Hematopoietic multipotent progenitor cell treated with erythropoietin and hydrocortisone succinate and interleukin-3 and kit ligand, for 8 days (in vitro differentiated cells): ENCODE results near the gene PHACTR2.
A peak's percentile ranks its signal among the peaks of the same experiment; 100 is the strongest.

ENCODE experiments used
- DNase-seq: peaks from one replicate; pipeline ENCODE4 v3.0.0-alpha.2; 2015

PHACTR2 gene

DNA sequence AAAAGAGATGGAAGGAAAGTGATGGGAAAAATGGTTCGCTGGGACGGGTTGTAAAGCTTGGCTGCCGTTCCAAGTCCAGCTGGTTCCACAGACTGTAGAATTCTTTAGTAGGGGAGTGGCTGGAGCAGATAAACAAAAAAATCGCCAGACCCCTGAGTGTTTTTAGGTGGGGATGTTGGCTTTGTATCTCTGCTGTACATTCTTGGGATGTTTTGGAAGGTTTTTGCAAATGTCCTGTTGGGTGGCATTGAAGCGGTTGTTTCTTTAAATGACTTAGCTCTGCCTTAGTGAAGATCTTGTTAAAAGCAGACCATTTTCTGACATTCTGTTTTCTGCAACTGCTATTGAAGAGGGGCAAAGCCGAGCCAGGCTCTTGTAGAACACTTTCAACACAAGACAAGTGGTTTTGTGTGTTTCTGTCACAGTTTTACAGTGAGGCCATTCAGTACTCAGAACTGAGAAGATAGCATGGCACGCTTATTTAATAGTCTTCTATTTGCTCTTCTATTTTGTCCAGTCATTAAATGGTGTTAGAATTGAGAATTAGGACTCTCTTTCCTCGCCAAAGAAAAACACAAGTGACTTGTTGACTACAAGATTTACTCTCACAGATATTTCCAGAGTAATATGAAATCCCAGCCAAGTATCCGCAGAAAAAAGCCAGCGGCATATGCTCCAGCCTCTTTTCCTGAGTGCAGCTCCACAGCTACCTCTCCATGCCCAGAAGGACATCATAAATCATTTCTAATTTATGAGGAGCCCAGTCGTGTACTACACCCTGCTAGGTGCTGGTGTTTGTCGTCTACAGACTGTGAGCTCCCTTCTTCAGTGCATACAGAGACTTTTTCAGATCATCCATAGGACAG is 65.8 kb downstream of the PHACTR2 start:
- no peak for DNase-seq

DNA sequence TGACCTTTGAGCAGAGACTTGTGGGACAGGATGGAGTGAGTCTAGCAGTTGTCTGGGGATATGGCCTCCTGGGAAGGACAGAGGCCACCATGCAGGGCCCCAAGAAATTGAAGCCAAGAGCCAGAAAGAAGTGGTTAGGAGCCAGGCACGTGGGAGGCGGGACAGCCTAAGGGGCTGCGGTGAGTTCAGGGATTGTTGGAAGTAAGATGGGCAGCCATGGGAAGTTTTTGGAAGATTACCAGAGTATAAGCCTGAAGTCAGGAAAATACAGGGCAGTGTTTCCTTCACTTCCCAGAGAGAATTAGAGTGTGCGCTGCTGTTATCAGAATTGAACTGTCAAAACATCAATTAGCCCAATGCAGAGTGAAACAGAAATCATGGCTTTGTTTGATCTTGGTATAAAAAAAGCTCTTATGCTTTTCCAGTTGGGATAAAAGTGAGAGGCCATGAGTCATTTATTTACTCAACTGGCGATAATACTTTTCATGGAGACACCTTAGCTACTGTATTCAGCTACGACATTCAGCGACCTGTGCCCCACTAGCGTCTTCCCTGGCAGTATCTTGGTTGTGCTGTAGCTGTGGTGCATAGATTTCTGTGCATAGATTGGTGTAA is 66.9 kb downstream of the PHACTR2 start:
- no peak for DNase-seq

DNA sequence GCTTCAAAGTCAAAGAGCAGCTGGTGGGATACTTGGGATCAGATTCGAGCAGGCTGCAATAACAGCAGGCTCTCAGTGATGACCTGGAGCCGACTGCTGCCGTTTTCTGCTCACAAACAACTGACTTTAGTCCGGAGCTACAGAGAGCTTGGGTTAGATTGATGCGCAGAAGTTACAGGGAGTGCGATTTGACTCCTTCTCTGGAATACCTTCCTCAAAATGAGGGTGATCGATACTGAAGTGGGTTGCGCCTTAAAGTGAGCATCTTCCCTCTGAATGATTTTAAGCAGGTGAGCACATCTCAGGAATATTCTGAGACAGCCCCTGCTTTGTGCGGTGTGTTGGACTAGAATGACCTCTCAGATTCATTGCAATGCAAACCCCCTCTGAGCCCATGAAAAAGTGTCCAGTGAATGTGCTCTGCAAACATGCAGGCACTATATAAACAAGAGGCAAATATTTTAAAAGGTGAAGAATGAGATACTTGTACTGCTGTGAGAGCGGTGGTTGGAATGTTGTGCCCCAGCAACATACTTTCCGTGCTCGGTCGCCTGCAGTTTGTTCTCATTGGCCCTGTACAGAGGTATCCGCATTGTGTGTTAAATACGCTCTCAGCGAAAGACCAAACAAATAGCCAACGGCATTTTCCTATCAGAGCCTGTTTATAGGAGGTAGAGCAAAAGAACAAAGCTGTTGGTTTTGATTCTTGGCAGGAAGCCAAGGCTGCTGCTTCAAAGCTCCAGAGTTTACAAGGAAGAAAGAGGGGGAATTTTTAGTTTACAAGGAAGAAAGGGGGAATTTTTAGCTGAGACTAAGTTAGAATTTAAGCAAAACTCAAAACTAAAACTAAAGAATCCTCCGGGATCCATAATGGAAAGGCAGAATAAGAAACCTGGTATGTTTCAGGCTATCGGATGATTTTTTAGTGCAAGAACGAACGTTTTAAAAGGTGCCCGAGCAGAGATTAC is 67.7 kb downstream of the PHACTR2 start:
- DNase-seq: peak; percentile 20

- no peak for DNase-seq
These were observed 68.7 kb downstream of the PHACTR2 start for GRCh38 chr6:143746202-143747119.

- peak; percentile 12 for DNase-seq
These were observed 69.6 kb downstream of the PHACTR2 start for GRCh38 chr6:143747347-143747842.

DNA sequence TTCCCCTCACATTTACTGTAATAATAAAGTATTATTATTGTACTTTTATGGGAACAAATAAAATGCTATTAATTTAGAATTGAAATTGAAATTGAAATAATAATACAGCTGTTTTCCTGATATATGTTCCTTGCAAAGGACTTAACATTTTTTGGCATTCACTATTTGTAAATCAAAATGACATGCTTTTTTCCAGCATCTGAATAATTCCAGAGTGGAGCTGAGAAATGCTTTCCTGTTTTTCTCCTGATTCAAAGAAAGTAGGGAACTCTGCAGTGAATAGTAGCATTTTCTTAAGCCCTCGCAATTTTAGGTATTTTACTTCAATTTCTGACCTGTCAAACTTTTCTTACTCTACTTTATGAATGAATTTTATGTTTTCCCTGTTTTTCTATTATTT is 72.1 kb downstream of the PHACTR2 start:
- DNase-seq: no peak

- DNase-seq: no peak
These were observed 73.1 kb downstream of the PHACTR2 start for GRCh38 chr6:143750877-143751276.

GRCh38 chr6:143752459-143752858 is 74.7 kb downstream of the PHACTR2 start:
- DNase-seq: no peak

- DNase-seq: no peak
These were observed 75.9 kb downstream of the PHACTR2 start for GRCh38 chr6:143753678-143754077.

- DNase-seq: no peak
These were observed 76.4 kb downstream of the PHACTR2 start for GRCh38 chr6:143754204-143754603.

DNA sequence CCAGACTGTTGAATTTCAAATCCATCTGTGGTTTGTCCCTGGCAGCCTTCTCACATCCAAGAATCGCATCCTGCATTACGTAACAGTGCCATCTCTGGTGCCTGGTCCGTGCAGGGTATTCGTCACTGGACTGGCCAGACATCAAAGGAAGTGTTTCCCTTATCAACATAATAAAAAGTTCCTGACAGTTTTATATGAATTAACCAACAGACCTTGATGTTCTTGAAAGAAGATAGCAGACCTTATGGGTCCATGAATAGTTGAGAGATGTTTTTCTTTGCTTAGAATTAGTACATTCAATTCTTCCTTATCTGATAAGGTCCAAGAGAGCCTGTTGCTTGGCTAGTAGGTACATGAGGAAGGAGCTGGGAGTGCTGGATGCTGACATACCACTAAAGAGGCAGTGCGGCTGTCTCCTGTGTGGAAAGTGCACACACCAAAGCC is 77.6 kb downstream of the PHACTR2 start:
- DNase-seq: no peak

DNA sequence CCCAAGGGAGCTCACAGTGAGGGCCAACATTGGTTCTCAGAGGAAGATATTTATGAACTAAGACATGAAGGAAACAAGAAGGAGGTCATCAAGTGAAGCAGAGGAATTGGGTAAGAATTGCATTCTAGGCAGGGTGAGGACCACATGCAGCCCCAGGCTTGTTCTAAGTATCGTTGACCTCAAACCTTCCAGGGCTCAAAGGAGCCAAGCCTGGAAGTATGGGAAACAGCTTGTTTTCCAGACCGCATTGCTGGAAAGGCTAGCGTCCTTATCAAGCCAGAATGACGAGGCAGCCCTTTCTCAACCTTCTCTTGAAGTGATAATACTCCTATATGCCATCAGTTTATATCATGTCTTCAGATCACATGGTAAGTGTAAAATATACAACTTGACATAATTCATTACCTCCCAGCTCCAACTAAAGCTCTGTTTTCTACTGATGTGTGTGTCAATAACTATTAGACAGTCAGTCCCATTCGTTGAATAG is 79.6 kb downstream of the PHACTR2 start:
- DNase-seq: no peak

DNA sequence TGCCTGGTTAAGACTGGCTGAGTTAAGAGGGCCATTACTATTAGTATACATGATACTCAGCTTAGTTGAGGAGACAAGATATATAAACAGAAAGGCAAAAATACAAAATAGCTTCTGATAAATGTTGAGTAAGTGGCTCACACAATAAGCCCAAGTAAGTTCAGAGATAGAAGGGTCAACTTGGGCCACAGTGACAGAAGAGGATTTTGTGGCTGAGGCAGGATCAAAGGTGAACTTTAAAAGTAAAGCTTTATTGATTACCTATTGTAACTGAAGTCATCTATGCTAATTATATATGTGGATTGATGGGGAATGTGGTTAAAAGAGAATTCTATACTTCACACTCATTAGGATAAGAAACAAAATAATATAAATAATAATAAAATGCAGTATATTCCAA is 80.8 kb downstream of the PHACTR2 start:
- DNase-seq: no peak

DNA sequence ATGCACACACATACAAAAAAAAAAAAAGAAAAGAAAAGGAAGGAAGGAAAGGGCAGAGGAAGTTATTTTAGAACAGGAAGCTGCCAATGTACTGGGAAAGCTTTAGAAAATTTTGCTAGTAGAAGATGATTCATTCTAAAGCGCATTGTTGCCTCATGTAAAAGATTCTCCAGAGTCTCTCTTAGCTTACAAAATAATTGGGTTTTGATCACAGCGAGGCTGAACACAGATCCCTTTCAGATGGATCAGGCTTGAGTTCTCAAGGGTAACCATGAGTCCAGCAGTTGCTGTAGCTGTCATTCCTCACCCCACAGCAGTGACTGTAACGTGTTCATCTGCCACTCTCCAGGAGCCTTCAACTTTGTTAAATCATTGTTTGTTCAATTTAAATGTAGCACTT is 81.9 kb downstream of the PHACTR2 start:
- DNase-seq: no peak

DNA sequence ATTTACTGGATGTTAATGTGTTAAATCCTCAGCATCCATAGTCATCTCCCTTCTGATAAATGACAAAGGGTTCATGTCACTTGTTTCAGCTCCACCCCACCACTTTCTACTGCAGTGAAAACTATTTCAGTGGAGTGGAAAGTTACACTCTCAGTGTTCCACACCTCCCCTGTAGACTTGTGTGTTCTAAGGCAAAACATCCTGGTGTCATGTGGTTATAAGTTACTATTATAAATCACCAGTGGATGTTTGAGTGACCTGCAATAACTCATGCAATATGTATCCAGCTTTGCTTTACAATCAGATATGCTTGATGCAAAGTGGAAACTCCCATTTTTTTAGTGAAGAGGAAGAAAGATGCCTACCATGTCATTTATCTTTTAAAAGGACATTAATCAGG is 83.3 kb downstream of the PHACTR2 start:
- no peak for DNase-seq

DNA sequence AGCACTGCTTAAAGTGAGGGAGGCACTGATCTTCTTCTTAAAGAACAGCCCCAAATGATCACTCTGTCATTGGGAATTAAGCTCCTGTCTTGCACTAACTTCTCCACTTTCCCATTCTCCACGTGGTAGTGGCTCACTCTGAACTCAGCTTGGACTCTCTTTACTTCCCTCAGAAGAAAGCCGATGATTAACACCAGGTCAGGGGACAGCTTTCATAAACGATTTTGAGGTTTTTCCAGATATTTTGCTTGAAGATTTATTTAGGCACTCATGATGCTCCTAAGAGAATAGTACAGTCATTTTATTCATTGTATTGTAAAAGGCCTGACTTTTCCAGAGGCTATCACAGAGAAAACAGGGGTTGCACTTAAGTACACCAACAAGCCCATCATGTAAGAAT is 84.4 kb downstream of the PHACTR2 start:
- DNase-seq: no peak

DNA sequence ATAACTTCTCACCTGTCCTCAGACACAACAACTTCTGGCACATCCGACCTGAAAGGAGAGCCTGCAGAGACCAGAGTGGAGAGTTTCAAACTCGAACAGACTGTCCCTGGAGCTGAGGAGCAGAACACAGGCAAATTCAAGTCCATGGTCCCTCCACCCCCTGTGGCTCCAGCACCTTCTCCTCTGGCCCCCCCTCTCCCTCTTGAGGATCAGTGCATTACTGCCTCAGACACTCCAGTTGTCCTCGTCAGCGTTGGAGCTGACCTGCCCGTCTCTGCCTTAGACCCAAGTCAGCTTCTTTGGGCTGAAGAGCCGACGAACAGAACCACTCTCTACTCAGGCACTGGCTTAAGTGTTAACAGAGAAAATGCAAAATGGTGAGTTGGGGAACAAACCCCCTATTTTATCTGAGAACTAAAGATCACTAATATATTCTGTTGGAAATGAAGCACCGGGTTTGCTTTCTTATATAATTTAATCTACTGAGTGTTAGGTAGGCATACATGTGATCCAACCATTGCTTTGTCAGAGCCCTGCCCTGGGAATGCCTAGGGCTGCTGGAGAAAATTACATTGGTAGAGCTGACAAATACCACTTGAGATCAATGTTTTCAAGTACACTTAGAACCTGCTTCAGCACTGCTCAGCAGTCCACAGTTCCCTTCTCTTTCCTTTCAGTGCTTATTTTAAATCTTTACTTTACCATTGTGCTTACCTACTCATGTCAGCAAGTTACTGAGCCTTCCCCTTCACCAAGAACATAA is 87.8 kb downstream of the PHACTR2 start:
- DNase-seq: no peak

- DNase-seq: no peak
These were observed 88.4 kb downstream of the PHACTR2 start for GRCh38 chr6:143766185-143766553.

GRCh38 chr6:143767433-143767832 is 89.7 kb downstream of the PHACTR2 start:
- DNase-seq: no peak

GRCh38 chr6:143772116-143773086 is 94.6 kb downstream of the PHACTR2 start:
- no peak for DNase-seq
